Common myeloid progenitor, CD34-positive (primary cell): Measurements from ENCODE around the gene DMAP1.

Source experiments
- CTCF ChIA-PET: fragments of 350-600 bp; sonication (Branson Sonifier 250); formaldehyde crosslinking; loops from one replicate; lab custom pipeline; 2021; ENCODE audit warnings: antibody characterized with exemption; lab: Charles Lee
- POLR2A ChIA-PET: fragments of 350-600 bp; sonication (Branson Sonifier 250); formaldehyde crosslinking; loops from one replicate; lab custom pipeline; 2021; ENCODE audit warnings: antibody characterized with exemption; lab: Charles Lee
- DNase-seq, 3 donors: peaks; one replicate each; pipeline versions ENCODE4 v3.0.0 to v3.0.0-alpha.2; 2013
- H3K27ac ChIP-seq, 2 experiments: 1 replicate in 1 of 2; 2 replicates in 1 of 2; pipeline ENCODE4 v1.7.0; 2013; ENCODE audit warnings: inconsistent platforms in 2 of 2, low read length in 2 of 2, mild to moderate bottlenecking in 2 of 2, low read depth in 1 of 2, moderate library complexity in 1 of 2; ENCODE audit not compliant: severe bottlenecking in 2 of 2, insufficient read depth in 1 of 2, poor library complexity in 1 of 2
- H3K27me3 ChIP-seq, 5 experiments: replicated peaks in 2 of 5; 1 replicate in 3 of 5; 2 replicates in 2 of 5; pipeline versions ENCODE4 v1.6.1 to v1.7.0; 2013; ENCODE audit warnings: low read length in 4 of 5, mild to moderate bottlenecking in 2 of 5, moderate library complexity in 2 of 5, inconsistent platforms in 1 of 5; ENCODE audit not compliant: insufficient read depth in 5 of 5, control insufficient read depth in 4 of 5
- H3K36me3 ChIP-seq, 4 experiments: 1 replicate in 2 of 4; 2 replicates in 2 of 4; pipeline versions ENCODE4 v1.6.1 to v1.7.0; 2013; ENCODE audit warnings: low read length in 3 of 4, control low read depth in 1 of 4, mild to moderate bottlenecking in 1 of 4; ENCODE audit not compliant: control insufficient read depth in 4 of 4, insufficient read depth in 4 of 4
- H3K4me1 ChIP-seq, 4 experiments: 1 replicate in 3 of 4; 2 replicates in 1 of 4; pipeline versions ENCODE4 v1.6.1 to v1.7.1; 2013; ENCODE audit warnings: low read length in 3 of 4, mild to moderate bottlenecking in 3 of 4, control low read depth in 1 of 4, inconsistent platforms in 1 of 4, moderate library complexity in 1 of 4; ENCODE audit not compliant: control insufficient read depth in 4 of 4, insufficient read depth in 4 of 4; ENCODE audit errors: control extremely low read depth in 1 of 4
- H3K4me3 ChIP-seq, 7 experiments: 1 replicate in 4 of 7; 2 replicates in 3 of 7; pipeline versions ENCODE4 v1.5.1 to v1.7.0; 2013; ENCODE audit warnings: mild to moderate bottlenecking in 7 of 7, low read length in 6 of 7, moderate library complexity in 6 of 7, inconsistent platforms in 2 of 7, low read depth in 2 of 7, control low read depth in 1 of 7; ENCODE audit not compliant: insufficient read depth in 4 of 7, control insufficient read depth in 1 of 7; ENCODE audit errors: extremely low read depth in 1 of 7
- H3K9me3 ChIP-seq, 5 experiments: 1 replicate in 4 of 5; 2 replicates in 1 of 5; pipeline versions ENCODE4 v1.6.1 to v1.7.1; 2013; ENCODE audit warnings: low read length in 4 of 5, mild to moderate bottlenecking in 2 of 5, inconsistent platforms in 1 of 5, low read depth in 1 of 5, moderate library complexity in 1 of 5; ENCODE audit not compliant: control insufficient read depth in 4 of 5, insufficient read depth in 2 of 5; ENCODE audit errors: control extremely low read depth in 1 of 5
- WGBS: methylation state at CpG from one replicate; pipeline ENCODE4 v1.1.5; 2013; ENCODE audit not compliant: insufficient coverage; 5-methylcytosine and 5-hydroxymethylcytosine counted together

The DMAP1 gene

GRCh38 chr1:44208226-44208625 lies 5.0 kb upstream of the DMAP1 start:
- H3K36me3 ChIP-seq: no peaks in the 10 kb centered on the region
- no peak overlapping the region for H3K4me3 ChIP-seq
- peaks cover 4 to 10% (median 9%) of the 10 kb centered on the region in 4 experiments for H3K4me1 ChIP-seq
- DNase-seq: no peak
- no peaks in the 10 kb centered on the region for H3K9me3 ChIP-seq
- no peaks in the 10 kb centered on the region for H3K27me3 ChIP-seq
- CTCF ChIA-PET: interaction anchor here (0.6 to 1.6 kb wide), 2 partner anchors 9 to 29 kb away, joined by 3 to 5 read pairs; no protein-coding TSS in a partner anchor
- POLR2A ChIA-PET: no interaction called here
- no peak overlapping the region for H3K27ac ChIP-seq

GRCh38 chr1:44210595-44210994 lies 2.7 kb upstream of the DMAP1 start:
- H3K27me3 ChIP-seq: no peaks in the 10 kb centered on the region
- CTCF ChIA-PET: no interaction called here
- no peaks in the 10 kb centered on the region for H3K9me3 ChIP-seq
- peaks cover 0 to 13% (median 11%) of the 10 kb centered on the region in 4 experiments for H3K36me3 ChIP-seq
- WGBS: no CpG with 5 or more reads among the region's 1 CpG
- peaks cover 12 to 24% (median 20%) of the 10 kb centered on the region in 4 experiments for H3K4me1 ChIP-seq
- no peak overlapping the region for H3K4me3 ChIP-seq
- POLR2A ChIA-PET: no interaction called here
- no peak overlapping the region for H3K27ac ChIP-seq
- no peak for DNase-seq

GRCh38 chr1:44212355-44213221 lies 683 bp upstream of the DMAP1 start:
- Histone ChIP-seq H3K4me3 (peak overlapping the region; percentile 79 to 95 (median 85)), H3K9me3 (no peaks in the 10 kb centered on the region), H3K36me3 (peaks cover 0 to 29% (median 22%) of the 10 kb centered on the region in 4 experiments), H3K27me3 (no peaks in the 10 kb centered on the region), H3K4me1 (peaks cover 12 to 24% (median 20%) of the 10 kb centered on the region in 4 experiments), H3K27ac (peak overlapping the region in 1 of 2 experiments; percentile 79)
- ChIA-PET POLR2A (interaction anchor here (0.6 to 0.9 kb wide), 2 partner anchors 136 to 509 kb away, joined by 3 to 5 read pairs; no protein-coding TSS in a partner anchor), CTCF (interaction anchor here (0.6 to 1.5 kb wide), 13 partner anchors 9 to 382 kb away, joined by 3 to 5 read pairs (median 3); no protein-coding TSS in a partner anchor)
- 56% methylated on average over 7 of the region's 9 CpGs for WGBS
- DNase-seq: peak in 2 of 3 donors; percentile 43 to 51

- H3K27me3 ChIP-seq: no peaks in the 10 kb centered on the region
- CTCF ChIA-PET: interaction anchor here (0.8 to 10.4 kb wide), 40 partner anchors 8 to 434 kb away, joined by 3 to 140 read pairs (median 4); no protein-coding TSS in a partner anchor
Measured at GRCh38 chr1:44217809-44218410, 4.6 kb downstream of the DMAP1 start.

GRCh38 chr1:44218503-44219300 lies 5.4 kb downstream of the DMAP1 start:
- H3K4me1 ChIP-seq: peaks cover 4 to 40% (median 29%) of the 10 kb centered on the region in 4 experiments
- no peak overlapping the region for H3K4me3 ChIP-seq
- POLR2A ChIA-PET: no interaction called here
- peaks cover 8 to 81% (median 53%) of the 10 kb centered on the region in 4 experiments for H3K36me3 ChIP-seq
- DNase-seq: no peak
- over 99% methylated on average over 22 of the region's 24 CpGs for WGBS
- no peak overlapping the region for H3K27ac ChIP-seq
- CTCF ChIA-PET: interaction anchor here (1.0 to 10.4 kb wide), 28 partner anchors 7 to 434 kb away, joined by 3 to 140 read pairs (median 5); no protein-coding TSS in a partner anchor
- no peaks in the 10 kb centered on the region for H3K9me3 ChIP-seq
- H3K27me3 ChIP-seq: no peaks in the 10 kb centered on the region

More at GRCh38 chr1:44217809-44218410, 4.6 kb downstream of the DMAP1 start:
- WGBS: 91% methylated on average over 4 of the region's 4 CpGs
- H3K9me3 ChIP-seq: no peaks in the 10 kb centered on the region
- no peak overlapping the region for H3K27ac ChIP-seq
- peak; percentile 64 to 80 (median 69) for DNase-seq
- peaks cover 6 to 36% (median 24%) of the 10 kb centered on the region in 4 experiments for H3K4me1 ChIP-seq
- peaks cover 8 to 81% (median 53%) of the 10 kb centered on the region in 4 experiments for H3K36me3 ChIP-seq
- POLR2A ChIA-PET: interaction anchor here (1.3 kb wide), 1 partner anchor 377 kb away, joined by 6 read pairs; no protein-coding TSS in a partner anchor
- no peak overlapping the region for H3K4me3 ChIP-seq

- POLR2A ChIA-PET: no interaction called here
- H3K27ac ChIP-seq: no peak overlapping the region
- no peaks in the 10 kb centered on the region for H3K27me3 ChIP-seq
- CTCF ChIA-PET: interaction anchor here (1.0 to 10.4 kb wide), 12 partner anchors 17 to 433 kb away, joined by 3 to 140 read pairs (median 7); no protein-coding TSS in a partner anchor
- H3K4me3 ChIP-seq: no peak overlapping the region
- WGBS: 98% methylated on average over 4 of the region's 6 CpGs
- peaks cover under 1 to 40% (median 26%) of the 10 kb centered on the region in 4 experiments for H3K4me1 ChIP-seq
- peaks cover 8 to 81% (median 53%) of the 10 kb centered on the region in 4 experiments for H3K36me3 ChIP-seq
- DNase-seq: no peak
- H3K9me3 ChIP-seq: no peaks in the 10 kb centered on the region
Measured at GRCh38 chr1:44219301-44219626, 6.0 kb downstream of the DMAP1 start.
